Left ventricle myocardium inferior (tissue), 1 donor: ENCODE measurements around the gene KLF15. TPM values are rescaled to one million over a fixed set of nuclear protein-coding genes. Genes with fewer than 3 reads are reported as not detected.
A peak's percentile ranks its signal among the peaks of the same experiment; 100 is the strongest.

ENCODE experiments used
- DNase-seq: peaks from one replicate; pipeline ENCODE4 v3.0.0-alpha.2; 2020
- H3K27ac ChIP-seq: fragments of 200-600 bp; replicated peaks from 2 replicates; pipeline ENCODE4 v1.8.0; 2021
- H3K27me3 ChIP-seq: fragments of 200-600 bp; 2 replicates; pipeline ENCODE4 v1.8.0; 2021; ENCODE audit warnings: low read depth
- H3K36me3 ChIP-seq: fragments of 200-600 bp; 2 replicates; pipeline ENCODE4 v1.8.0; 2021
- H3K4me1 ChIP-seq: fragments of 200-600 bp; 2 replicates; pipeline ENCODE4 v1.8.0; 2021
- H3K4me3 ChIP-seq: fragments of 200-600 bp; 2 replicates; pipeline ENCODE4 v1.8.0; 2021; ENCODE audit warnings: mild to moderate bottlenecking, moderate library complexity
- H3K9me3 ChIP-seq: fragments of 200-600 bp; replicated peaks from 2 replicates; pipeline ENCODE4 v1.8.0; 2021
- CTCF ChIP-seq: fragments of 200-600 bp; IDR thresholded peaks from 2 replicates; pipeline ENCODE4 v1.8.0; 2021; ENCODE audit warnings: antibody characterized with exemption, mild to moderate bottlenecking, borderline replicate concordance
- intact Hi-C: fragments of 100-400 bp; cut with micrococcal nuclease; formaldehyde crosslinking; loops from one replicate; pipeline ENCODE4 v1.11.0; 2022
- long read RNA-seq: library from polyadenylated mRNA; unstranded; transcript quantifications from one replicate; pipeline ENCODE4 v2.0.0, GENCODE V29; 2021
- total RNA-seq: library from RNA; stranded (reverse); fragmentation: NEBNext Ultra II Directional; extraction: Animal tissue kit (Norgen Biotek cat#: 25700); gene quantifications from one replicate; pipeline ENCODE4 v1.2.1, GENCODE V29; 2021
- donor health status: DM: no; HTN: yes; CAD: no; lungs with severe emphysema.

Gene KLF15
- total RNA-seq, result 44.6 TPM
- long read RNA-seq, partial matches to known transcripts, result 1 of 8 reads
- long read RNA-seq, other reads (novel, unspliced or antisense), result 7 of 8 reads

DNA sequence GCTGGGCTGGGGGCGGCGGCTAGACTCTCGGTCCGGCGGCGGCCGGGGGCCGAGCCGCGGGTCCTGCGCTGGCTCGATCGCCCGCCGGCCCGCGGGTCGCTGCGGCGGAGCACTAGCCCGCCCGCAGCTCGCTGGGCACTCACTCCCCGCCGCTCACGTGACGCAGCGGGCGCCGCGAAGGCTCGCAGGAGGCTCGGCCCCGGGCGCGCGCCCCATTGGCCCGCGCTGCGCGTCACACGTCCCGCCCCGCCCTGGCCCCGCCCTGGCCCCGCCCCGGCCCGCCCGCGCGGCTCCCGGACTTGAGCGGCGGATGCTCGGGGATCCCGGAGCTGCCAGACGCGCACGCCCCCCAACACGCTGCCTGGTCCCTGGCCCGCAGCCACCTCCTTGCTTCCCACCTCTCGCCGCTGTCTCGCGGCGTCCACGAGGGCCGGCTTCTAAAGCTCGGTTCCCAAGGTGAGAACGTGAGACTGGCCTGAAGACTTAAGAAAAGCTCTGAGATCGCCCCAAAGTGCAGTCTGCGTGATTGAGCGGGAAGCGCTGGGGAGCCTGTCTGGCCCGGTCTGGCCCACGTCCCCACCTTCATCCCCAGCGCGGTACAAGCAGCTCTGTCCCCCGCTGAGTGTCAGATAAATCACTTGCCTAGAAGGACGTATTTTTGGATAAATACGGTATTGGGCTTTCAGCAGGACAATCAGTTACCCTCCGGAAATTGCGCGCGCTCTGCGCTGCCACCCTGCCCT, at the start of gene KLF15:
Gene KLF15, minus strand, starts transcription at position 114 of the 743 bp plus-strand sequence. CDS start 4,486 bp downstream, outside the sequence.
- peak within 1 kb of the TSS; percentile 87 for H3K4me3 ChIP-seq
- H3K27ac ChIP-seq, result peak within 1 kb of the TSS; percentile 97
- H3K9me3 ChIP-seq, result peaks cover 8% of the 10 kb centered on the region
- intact Hi-C loops, result loop anchor here (10.0 kb wide), 1 partner anchor 93 kb away; no protein-coding TSS in a partner anchor
- DNase-seq, result peak; percentile 89
- no peak for TF ChIP-seq CTCF
- H3K27me3 ChIP-seq, result peaks cover 13% of the 10 kb centered on the region
- no peaks in the 10 kb centered on the region for H3K36me3 ChIP-seq
- H3K4me1 ChIP-seq, result peaks cover 57% of the 10 kb centered on the region

- Histone ChIP-seq H3K4me3 (no peak overlapping the region), H3K36me3 (no peaks in the 10 kb centered on the region), H3K27ac (no peak overlapping the region), H3K4me1 (no peaks in the 10 kb centered on the region), H3K27me3 (peaks cover 66% of the 10 kb centered on the region), H3K9me3 (peaks cover 3% of the 10 kb centered on the region)
- intact Hi-C loops, result no loop called here
- no peak for TF ChIP-seq CTCF
- DNase-seq, result no peak
These were observed 49.4 kb upstream of the KLF15 start for GRCh38 chr3:126406389-126407296.

DNA sequence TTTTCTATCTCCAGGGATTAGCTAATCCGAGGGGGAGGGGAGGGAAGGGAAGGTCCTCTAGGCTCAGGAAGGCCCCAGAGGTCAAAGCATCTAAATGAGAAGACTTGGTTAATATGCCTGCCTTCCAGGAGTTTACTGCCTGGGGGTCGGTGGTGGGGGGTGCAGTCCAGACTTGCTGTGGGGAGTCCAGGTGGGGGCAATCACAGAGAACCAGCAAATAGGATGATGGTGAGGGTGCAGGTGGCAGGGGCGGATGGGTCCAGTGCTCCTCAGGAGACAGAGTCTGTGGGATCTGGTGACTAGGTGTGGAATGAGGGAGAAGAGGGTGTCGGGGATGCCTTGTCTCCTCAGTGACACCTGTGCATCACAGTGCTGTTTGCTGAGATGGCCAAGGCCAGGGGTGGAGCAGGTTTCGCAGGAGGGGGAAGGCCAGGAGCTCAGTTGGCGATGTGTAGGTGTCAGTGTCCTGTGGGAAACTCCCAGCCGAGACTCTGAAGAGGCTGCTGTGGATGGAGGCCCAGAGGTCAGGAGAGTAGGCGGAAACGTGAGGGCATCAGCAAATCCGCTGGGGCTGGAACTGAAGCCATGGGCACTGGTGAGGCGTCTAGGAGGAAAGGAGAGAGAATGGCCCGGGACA, 45.6 kb upstream of the KLF15 start:
- Histone ChIP-seq H3K4me1 (no peaks in the 10 kb centered on the region), H3K27me3 (peaks cover 42% of the 10 kb centered on the region), H3K4me3 (no peak overlapping the region), H3K27ac (no peak overlapping the region), H3K36me3 (no peaks in the 10 kb centered on the region), H3K9me3 (peaks cover 3% of the 10 kb centered on the region)
- DNase-seq, result no peak
- TF ChIP-seq CTCF, result no peak
- intact Hi-C loops, result no loop called here

DNA sequence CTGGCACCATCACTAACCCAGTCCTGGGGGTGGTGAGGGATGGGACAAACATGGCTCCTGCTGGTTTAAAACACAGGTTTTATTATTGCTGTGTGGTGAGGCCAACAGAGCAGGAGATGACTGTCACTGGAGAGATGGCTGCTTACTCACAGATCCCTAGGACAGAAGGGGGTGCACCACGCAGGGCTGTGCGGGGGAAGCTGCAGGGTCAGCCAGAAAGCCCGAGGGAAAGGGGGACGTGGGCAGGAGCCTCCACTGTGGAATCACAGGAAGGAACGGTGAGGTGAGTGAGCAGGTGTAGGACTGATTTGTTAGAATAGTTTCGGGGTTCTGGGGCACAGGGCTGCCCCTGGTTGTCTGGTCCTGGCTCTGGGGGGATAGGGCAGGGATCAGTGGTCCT, 45.0 kb upstream of the KLF15 start:
- intact Hi-C loops, result no loop called here
- Histone ChIP-seq H3K4me3 (no peak overlapping the region), H3K27ac (no peak overlapping the region), H3K9me3 (no peaks in the 10 kb centered on the region), H3K27me3 (peaks cover 36% of the 10 kb centered on the region), H3K4me1 (no peaks in the 10 kb centered on the region), H3K36me3 (no peaks in the 10 kb centered on the region)
- TF ChIP-seq CTCF, result no peak
- no peak for DNase-seq

GRCh38 chr3:126401611-126402160, 44.5 kb upstream of the KLF15 start:
- Histone ChIP-seq H3K36me3 (no peaks in the 10 kb centered on the region), H3K4me1 (no peaks in the 10 kb centered on the region), H3K27me3 (peaks cover 31% of the 10 kb centered on the region), H3K27ac (no peak overlapping the region), H3K4me3 (no peak overlapping the region), H3K9me3 (no peaks in the 10 kb centered on the region)
- no peak for DNase-seq
- intact Hi-C loops, result no loop called here
- no peak for TF ChIP-seq CTCF
